ENCODE results near the gene DTHD1. TPM values are rescaled to one million over a fixed set of nuclear protein-coding genes. Genes with fewer than 3 reads are reported as not detected.

Gene DTHD1
- total RNA-seq, 1 experiment from 2014 or later, result not detected

- no TSS peak for BruUV-seq (replicated peaks)
- no peaks in the 10 kb centered on the region for H3K79me2 ChIP-seq (ENCODE audit: low read length)
- H3K9ac ChIP-seq (ENCODE audit: low read length), result no peak overlapping the region
- no peaks in the 10 kb centered on the region for H3K9me3 ChIP-seq (ENCODE audit: low read length)
- no peaks in the 10 kb centered on the region for H3F3A ChIP-seq (ENCODE audit: low read length, unreplicated experiment)
- H3K4me1 ChIP-seq (ENCODE audit: insufficient read depth, low read length), result no peaks in the 10 kb centered on the region
- CTCF ChIA-PET, result no interaction called here
- no peak overlapping the region for H3K4me2 ChIP-seq (ENCODE audit: low read length)
- DNase-seq, result peak; percentile 26
- H4K20me1 ChIP-seq (ENCODE audit: low read length), result no peaks in the 10 kb centered on the region
- TF ChIP-seq CTCF (conservative IDR thresholded peaks at IDR 0.05; ENCODE audit: low read depth, low read length) (no peak), EZH2 (IDR thresholded peaks at IDR 0.05; ENCODE audit: low read length, unreplicated experiment) (no peak), EZH2phosphoT487 (IDR thresholded peaks at IDR 0.05; ENCODE audit: borderline replicate concordance, low read length) (no peak)
- intact Hi-C loops (cut with micrococcal nuclease), result no loop called here
- no peaks in the 10 kb centered on the region for H3K9me2 ChIP-seq (replicated peaks; ENCODE audit: low read length)
- no peaks in the 10 kb centered on the region for H3K36me3 ChIP-seq (ENCODE audit: low read depth, low read length)
- POLR2A ChIA-PET (ENCODE audit: unreplicated experiment), result no interaction called here
- no peaks in the 10 kb centered on the region for H3K27me3 ChIP-seq (ENCODE audit: low read length)
- no peak overlapping the region for H2AFZ ChIP-seq (ENCODE audit: low read length)
- H3K4me3 ChIP-seq (ENCODE audit: low read length), result no peak overlapping the region
- ATAC-seq, result no peak
- no peak overlapping the region for H3K27ac ChIP-seq (ENCODE audit: low read length)
Measured at GRCh38 chr4:36316607-36317006, 35.2 kb downstream of the DTHD1 start.

GRCh38 chr4:36317721-36318120 is 36.3 kb downstream of the DTHD1 start:
- Histone ChIP-seq H3K27me3 (ENCODE audit: low read length) (no peaks in the 10 kb centered on the region), H3K36me3 (ENCODE audit: low read depth, low read length) (no peaks in the 10 kb centered on the region), H3K9me2 (replicated peaks; ENCODE audit: low read length) (no peaks in the 10 kb centered on the region), H3K4me1 (ENCODE audit: insufficient read depth, low read length) (no peaks in the 10 kb centered on the region), H3K9ac (ENCODE audit: low read length) (no peak overlapping the region), H3F3A (ENCODE audit: low read length, unreplicated experiment) (no peaks in the 10 kb centered on the region), H3K27ac (ENCODE audit: low read length) (no peak overlapping the region), H3K4me2 (ENCODE audit: low read length) (no peak overlapping the region), H3K4me3 (ENCODE audit: low read length) (no peak overlapping the region), H2AFZ (ENCODE audit: low read length) (no peak overlapping the region), H4K20me1 (ENCODE audit: low read length) (no peaks in the 10 kb centered on the region), H3K79me2 (ENCODE audit: low read length) (no peaks in the 10 kb centered on the region), H3K9me3 (ENCODE audit: low read length) (no peaks in the 10 kb centered on the region)
- TF ChIP-seq CTCF (conservative IDR thresholded peaks at IDR 0.05; ENCODE audit: low read depth, low read length), result no peak
- no peak for TF ChIP-seq EZH2phosphoT487 (IDR thresholded peaks at IDR 0.05; ENCODE audit: borderline replicate concordance, low read length)
- no peak for TF ChIP-seq EZH2 (IDR thresholded peaks at IDR 0.05; ENCODE audit: low read length, unreplicated experiment)
- ChIA-PET CTCF (no interaction called here), POLR2A (ENCODE audit: unreplicated experiment) (no interaction called here)
- intact Hi-C loops (cut with micrococcal nuclease), result no loop called here
- DNase-seq (no peak), ATAC-seq (no peak)
- BruUV-seq (replicated peaks), result no TSS peak

GRCh38 chr4:36320117-36320896 is 38.9 kb downstream of the DTHD1 start:
- Histone ChIP-seq H3K79me2 (ENCODE audit: low read length) (no peaks in the 10 kb centered on the region), H3K9me3 (ENCODE audit: low read length) (no peaks in the 10 kb centered on the region), H3K9ac (ENCODE audit: low read length) (no peak overlapping the region), H3K9me2 (replicated peaks; ENCODE audit: low read length) (no peaks in the 10 kb centered on the region), H3K27ac (ENCODE audit: low read length) (no peak overlapping the region), H4K20me1 (ENCODE audit: low read length) (no peaks in the 10 kb centered on the region), H3K4me1 (ENCODE audit: insufficient read depth, low read length) (no peaks in the 10 kb centered on the region), H3K36me3 (ENCODE audit: low read depth, low read length) (no peaks in the 10 kb centered on the region), H2AFZ (ENCODE audit: low read length) (no peak overlapping the region), H3K27me3 (ENCODE audit: low read length) (no peaks in the 10 kb centered on the region), H3K4me2 (ENCODE audit: low read length) (no peak overlapping the region), H3K4me3 (ENCODE audit: low read length) (no peak overlapping the region), H3F3A (ENCODE audit: low read length, unreplicated experiment) (no peaks in the 10 kb centered on the region)
- no peak for ATAC-seq
- CTCF ChIA-PET, result interaction anchor here (0.6 kb wide), 1 partner anchor 124 kb away, joined by 3 read pairs; no protein-coding TSS in a partner anchor
- POLR2A ChIA-PET (ENCODE audit: unreplicated experiment), result no interaction called here
- intact Hi-C loops (cut with micrococcal nuclease), result no loop called here
- DNase-seq, result no peak
- no TSS peak for BruUV-seq (replicated peaks)
- TF ChIP-seq EZH2 (IDR thresholded peaks at IDR 0.05; ENCODE audit: low read length, unreplicated experiment), result no peak

All from PC-3 (cell line).